Thoracic aorta (tissue), 2 donors: ENCODE measurements around the gene MBD1. TPM values are rescaled to one million over a fixed set of nuclear protein-coding genes. Genes with fewer than 3 reads are reported as not detected.

ENCODE experiments used
- ATAC-seq: fragments of 150-250 bp; one replicate; pipeline ENCODE4 v1.8.0; 2017; ENCODE audit warnings: low read depth; ENCODE audit not compliant: insufficient number of reproducible peaks, low FRiP score
- DNase-seq: peaks from one replicate; pipeline ENCODE4 v3.0.0-alpha.2; 2020; ENCODE audit warnings: low spot score
- H3K27ac ChIP-seq, 2 donors: fragments of 200-600 bp; sonication (generic); 1 replicate in 1 of 2; 2 replicates in 1 of 2; pipeline ENCODE4 v1.5.1; 2016; ENCODE audit warnings: mild to moderate bottlenecking in 2 of 2, moderate library complexity in 2 of 2
- H3K27me3 ChIP-seq: fragments of 200-600 bp; sonication (generic); replicated peaks from 2 replicates; pipeline ENCODE4 v1.6.0; 2016; ENCODE audit warnings: mild to moderate bottlenecking; ENCODE audit not compliant: insufficient read depth
- H3K36me3 ChIP-seq: fragments of 200-600 bp; sonication (generic); one replicate; pipeline ENCODE4 v1.5.1; 2016
- H3K4me1 ChIP-seq, 2 donors: fragments of 200-600 bp; sonication (generic); 1 replicate in 1 of 2; 2 replicates in 1 of 2; pipeline versions ENCODE4 v1.5.1 to v1.6.0; 2016; ENCODE audit warnings: low read depth in 2 of 2, mild to moderate bottlenecking in 1 of 2; ENCODE audit not compliant: control insufficient read depth in 1 of 2
- H3K4me3 ChIP-seq: fragments of 200-600 bp; sonication (generic); 2 replicates; pipeline ENCODE4 v1.5.1; 2016; ENCODE audit warnings: mild to moderate bottlenecking
- H3K9me3 ChIP-seq: fragments of 200-600 bp; sonication (generic); 2 replicates; pipeline ENCODE4 v1.5.1; 2016
- CTCF ChIP-seq: fragments of 200-600 bp; sonication (generic); IDR thresholded peaks from one replicate; pipeline ENCODE4 v1.5.1; 2019; ENCODE audit warnings: antibody characterized with exemption
- total RNA-seq, 2 donors: library from RNA; depleted of rRNA; stranded (reverse); fragments of >200 nt; gene quantifications; one replicate each; pipeline versions ENCODE4 v1.1.0 to v1.2.3, GENCODE V29; 2016

Gene MBD1
- total RNA-seq, 2 donors from 2014 or later, result 103 to 107 TPM

- Histone ChIP-seq H3K27me3 (no peaks in the 10 kb centered on the region), H3K27ac (peak within 1 kb of the TSS; percentile 82 to 91), H3K9me3 (no peaks in the 10 kb centered on the region), H3K4me3 (peak within 1 kb of the TSS; percentile 98), H3K4me1 (peaks cover 0 to 6% of the 10 kb centered on the region in 2 donors), H3K36me3 (peaks cover 10% of the 10 kb centered on the region)
- peak; percentile 98 for ATAC-seq
- peak; percentile 51 for TF ChIP-seq CTCF
- DNase-seq, result peak; percentile 95
These were observed 6.4 kb upstream of the MBD1 start, which contains the start of gene CXXC1 for GRCh38 chr18:50287441-50288347. Gene CXXC1 (minus strand): TSS chr18:50287692. CDS start chr18:50287589, 103 bp downstream.

GRCh38 chr18:50287028-50287440, 5.7 kb upstream of the MBD1 start:
- Histone ChIP-seq H3K36me3 (peaks cover 12% of the 10 kb centered on the region), H3K9me3 (no peaks in the 10 kb centered on the region), H3K27me3 (no peaks in the 10 kb centered on the region), H3K4me1 (peaks cover 0 to 8% of the 10 kb centered on the region in 2 donors), H3K4me3 (peak overlapping the region; percentile 98), H3K27ac (peak overlapping the region; percentile 82 to 91)
- ATAC-seq (no peak), DNase-seq (no peak)
- no peak for TF ChIP-seq CTCF

GRCh38 chr18:50286391-50287027, 5.2 kb upstream of the MBD1 start:
- no peaks in the 10 kb centered on the region for H3K9me3 ChIP-seq
- ATAC-seq (no peak), DNase-seq (no peak)
- peaks cover 0 to 12% of the 10 kb centered on the region in 2 donors for H3K4me1 ChIP-seq
- H3K36me3 ChIP-seq, result peaks cover 12% of the 10 kb centered on the region
- no peaks in the 10 kb centered on the region for H3K27me3 ChIP-seq
- H3K27ac ChIP-seq, result peak overlapping the region; percentile 82 to 91
- peak overlapping the region; percentile 98 for H3K4me3 ChIP-seq
- no peak for TF ChIP-seq CTCF

GRCh38 chr18:50285631-50286321, 4.5 kb upstream of the MBD1 start:
- Histone ChIP-seq H3K27me3 (no peaks in the 10 kb centered on the region), H3K36me3 (peaks cover 12% of the 10 kb centered on the region), H3K9me3 (no peaks in the 10 kb centered on the region), H3K27ac (no peak overlapping the region), H3K4me1 (peaks cover 0 to 12% of the 10 kb centered on the region in 2 donors), H3K4me3 (no peak overlapping the region)
- no peak for ATAC-seq
- no peak for DNase-seq
- TF ChIP-seq CTCF, result no peak
